ENCODE measurements around the gene ISOC1. TPM values are rescaled to one million over a fixed set of nuclear protein-coding genes. Genes with fewer than 3 reads are reported as not detected.

The ISOC1 gene
- total and polyA plus RNA-seq, 2 donors (not counting 1 experiment from before 2014, with no cell fraction given) = 7.5 to 10.6 TPM

GRCh38 chr5:129098488-129099183 lies 4.1 kb downstream of the ISOC1 start:
- H3K4me3 ChIP-seq (ENCODE audit: control extremely low read depth in 1 of 5, extremely low read depth in 1 of 5, insufficient read depth in 1 of 5, low read depth in 2 of 5, low read length in 4 of 5) = no peak overlapping the region
- no peaks in the 10 kb centered on the region for H3K9me3 Mint-ChIP-seq (ENCODE audit: insufficient read depth)
- no peak overlapping the region for H3K27ac Mint-ChIP-seq
- H2AFZ ChIP-seq (ENCODE audit: insufficient read depth, low read depth, low read length, poor library complexity, severe bottlenecking) = no peak overlapping the region
- ChIA-PET CTCF (no interaction called here), POLR2A (no interaction called here)
- no peak for DNase-seq
- WGBS (ENCODE audit: insufficient coverage) = 40% methylated on average over 1 of the region's 3 CpGs
- H3K4me1 ChIP-seq (ENCODE audit: control insufficient read depth in 2 of 2, insufficient read depth in 2 of 2, low read length in 2 of 2) = peaks cover 10 to 11% of the 10 kb centered on the region in 2 donors
- no peaks in the 10 kb centered on the region for H3K9me3 ChIP-seq (ENCODE audit: control extremely low read depth in 1 of 3, control insufficient read depth in 2 of 3, insufficient read depth in 1 of 3, low read length in 2 of 3)
- H3K36me3 ChIP-seq (replicated peaks in 1 of 2; ENCODE audit: control extremely low read depth in 1 of 2, control insufficient read depth in 1 of 2, extremely low read depth in 1 of 2, insufficient read depth in 2 of 2, low read length in 1 of 2) = no peaks in the 10 kb centered on the region
- no peak overlapping the region for H3K9ac ChIP-seq (ENCODE audit: low read length)
- intact Hi-C loops (cut with micrococcal nuclease) = no loop called here
- peaks cover 19% of the 10 kb centered on the region for H3K4me1 Mint-ChIP-seq
- TF ChIP-seq EZH2 (IDR thresholded peaks at IDR 0.05; ENCODE audit: borderline replicate concordance, insufficient read depth, low read depth, low read length, poor library complexity, severe bottlenecking) = no peak
- TF ChIP-seq CTCF (IDR thresholded peaks at IDR 0.05) = no peak
- no peaks in the 10 kb centered on the region for H3K27me3 Mint-ChIP-seq
- H3K27ac ChIP-seq (ENCODE audit: low read length in 2 of 2) = no peak overlapping the region
- no peak overlapping the region for H3K4me3 Mint-ChIP-seq
- H3K4me2 ChIP-seq (replicated peaks; ENCODE audit: low read depth, low read length, poor library complexity, severe bottlenecking) = no peak overlapping the region
- H4K20me1 ChIP-seq (ENCODE audit: control insufficient read depth, insufficient read depth, low read length, poor library complexity, severe bottlenecking) = peaks cover 6% of the 10 kb centered on the region
- peaks cover 30% of the 10 kb centered on the region for H3K79me2 ChIP-seq (ENCODE audit: control insufficient read depth, insufficient read depth, low read length)
- ATAC-seq (ENCODE audit: low read depth) = no peak
- no peaks in the 10 kb centered on the region for H3K27me3 ChIP-seq (replicated peaks in 1 of 4; ENCODE audit: control extremely low read depth in 1 of 4, control insufficient read depth in 3 of 4, insufficient read depth in 4 of 4, low read length in 3 of 4)

DNA sequence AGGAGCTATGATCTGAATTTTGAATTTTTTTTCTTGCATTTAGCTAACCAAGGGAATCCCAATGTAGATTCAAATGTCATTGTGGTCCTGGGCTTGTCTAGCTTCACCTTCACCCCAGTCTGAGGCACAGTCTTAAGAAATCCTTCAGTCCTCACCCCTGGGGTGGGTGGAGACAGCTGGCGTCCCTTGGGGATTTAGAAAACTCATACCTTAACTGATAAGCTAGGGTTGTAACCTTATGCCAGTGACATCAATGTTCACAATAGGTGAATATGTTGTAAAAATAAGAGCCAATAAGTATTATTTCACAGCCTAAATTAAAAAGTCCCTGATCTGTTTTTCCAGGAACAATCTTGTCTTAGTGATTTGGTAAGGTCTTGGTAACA lies 4.6 kb downstream of the ISOC1 start:
- peaks cover 6 to 7% of the 10 kb centered on the region in 2 donors for H3K4me1 ChIP-seq (ENCODE audit: control insufficient read depth in 2 of 2, insufficient read depth in 2 of 2, low read length in 2 of 2)
- TF ChIP-seq CTCF (IDR thresholded peaks at IDR 0.05) (no peak), EZH2 (IDR thresholded peaks at IDR 0.05; ENCODE audit: borderline replicate concordance, insufficient read depth, low read depth, low read length, poor library complexity, severe bottlenecking) (no peak)
- no peak overlapping the region for H3K9ac ChIP-seq (ENCODE audit: low read length)
- H3K9me3 Mint-ChIP-seq (ENCODE audit: insufficient read depth) = no peaks in the 10 kb centered on the region
- no peak overlapping the region for H3K4me3 ChIP-seq (ENCODE audit: control extremely low read depth in 1 of 5, extremely low read depth in 1 of 5, insufficient read depth in 1 of 5, low read depth in 2 of 5, low read length in 4 of 5)
- peaks cover 15% of the 10 kb centered on the region for H3K4me1 Mint-ChIP-seq
- H3K4me2 ChIP-seq (replicated peaks; ENCODE audit: low read depth, low read length, poor library complexity, severe bottlenecking) = no peak overlapping the region
- CTCF ChIA-PET = no interaction called here
- H2AFZ ChIP-seq (ENCODE audit: insufficient read depth, low read depth, low read length, poor library complexity, severe bottlenecking) = no peak overlapping the region
- ATAC-seq (ENCODE audit: low read depth) (no peak), DNase-seq (no peak)
- intact Hi-C loops (cut with micrococcal nuclease) = no loop called here
- H3K79me2 ChIP-seq (ENCODE audit: control insufficient read depth, insufficient read depth, low read length) = peaks cover 30% of the 10 kb centered on the region
- no CpG with 5 or more reads among the region's 1 CpG for WGBS (ENCODE audit: insufficient coverage)
- no peak overlapping the region for H3K4me3 Mint-ChIP-seq
- no peak overlapping the region for H3K27ac Mint-ChIP-seq
- no peaks in the 10 kb centered on the region for H3K36me3 ChIP-seq (replicated peaks in 1 of 2; ENCODE audit: control extremely low read depth in 1 of 2, control insufficient read depth in 1 of 2, extremely low read depth in 1 of 2, insufficient read depth in 2 of 2, low read length in 1 of 2)
- no peaks in the 10 kb centered on the region for H3K27me3 ChIP-seq (replicated peaks in 1 of 4; ENCODE audit: control extremely low read depth in 1 of 4, control insufficient read depth in 3 of 4, insufficient read depth in 4 of 4, low read length in 3 of 4)
- no peaks in the 10 kb centered on the region for H3K27me3 Mint-ChIP-seq
- H4K20me1 ChIP-seq (ENCODE audit: control insufficient read depth, insufficient read depth, low read length, poor library complexity, severe bottlenecking) = peaks cover 6% of the 10 kb centered on the region
- POLR2A ChIA-PET = no interaction called here
- no peaks in the 10 kb centered on the region for H3K9me3 ChIP-seq (ENCODE audit: control extremely low read depth in 1 of 3, control insufficient read depth in 2 of 3, insufficient read depth in 1 of 3, low read length in 2 of 3)
- no peak overlapping the region for H3K27ac ChIP-seq (ENCODE audit: low read length in 2 of 2)
